GM12878 (cell line): Measurements from ENCODE around the gene FXYD4. TPM values are rescaled to one million over a fixed set of nuclear protein-coding genes. Genes with fewer than 3 reads are reported as not detected.
A peak's percentile ranks its signal among the peaks of the same experiment; 100 is the strongest.

Source experiments
- ATF3 ChIP-seq: IDR thresholded peaks from 2 replicates; pipeline ENCODE4 v1.6.1; 2011; ENCODE audit warnings: low read depth, mild to moderate bottlenecking, low read length, moderate library complexity, borderline replicate concordance; ENCODE audit errors: extremely low read depth
- CBX3 ChIP-seq: fragments of 200-600 bp; sonication (generic); IDR thresholded peaks from 2 replicates; pipeline ENCODE4 v1.6.1; 2016; ENCODE audit warnings: low read depth, borderline replicate concordance
- CEBPZ ChIP-seq: fragments of 150-350 bp; IDR thresholded peaks from 2 replicates; pipeline ENCODE4 v1.6.1; 2016; ENCODE audit warnings: low read depth, low read length
- CHD4 ChIP-seq: fragments of 200-600 bp; sonication (generic); IDR thresholded peaks from 2 replicates; pipeline ENCODE4 v1.6.1; 2016; ENCODE audit warnings: mild to moderate bottlenecking
- DPF2 ChIP-seq: fragments of 450-650 bp; IDR thresholded peaks from 2 replicates; pipeline ENCODE4 v1.6.1; 2017; ENCODE audit warnings: mild to moderate bottlenecking
- E2F8 ChIP-seq: fragments of 450-650 bp; IDR thresholded peaks from 2 replicates; pipeline ENCODE4 v1.6.1; 2018; ENCODE audit warnings: mild to moderate bottlenecking, low read depth, moderate library complexity; ENCODE audit not compliant: partially characterized antibody
- HDAC6 ChIP-seq: fragments of 200-600 bp; sonication (generic); IDR thresholded peaks from one replicate; pipeline ENCODE4 v1.8.0; 2017; ENCODE audit warnings: antibody characterized with exemption; ENCODE audit not compliant: unreplicated experiment
- HDGF ChIP-seq: fragments of 450-650 bp; IDR thresholded peaks from 2 replicates; pipeline ENCODE4 v1.6.1; 2016; ENCODE audit warnings: antibody characterized with exemption
- NFYB ChIP-seq: IDR thresholded peaks from 2 replicates; pipeline ENCODE4 v1.6.1; 2011; ENCODE audit warnings: low read depth, mild to moderate bottlenecking, low read length, improper control_type of control experiment, moderate library complexity; ENCODE audit not compliant: insufficient read depth
- NR2F1 ChIP-seq: fragments of 450-650 bp; conservative IDR thresholded peaks from 2 replicates; pipeline ENCODE4 v1.6.1; 2017; ENCODE audit warnings: mild to moderate bottlenecking
- RFX5 ChIP-seq: IDR thresholded peaks from 2 replicates; pipeline ENCODE4 v1.6.1; 2011; ENCODE audit warnings: low read depth, low read length, improper control_type of control experiment
- SMAD1 ChIP-seq: fragments of 450-650 bp; IDR thresholded peaks from 2 replicates; pipeline ENCODE4 v1.6.1; 2018; ENCODE audit warnings: mild to moderate bottlenecking, low read depth; ENCODE audit not compliant: partially characterized antibody
- ZBED1 ChIP-seq: IDR thresholded peaks from 2 replicates; pipeline ENCODE4 v1.6.1; 2016; ENCODE audit warnings: borderline replicate concordance
- ZBTB40 ChIP-seq: fragments of 450-650 bp; IDR thresholded peaks from 2 replicates; pipeline ENCODE4 v1.6.1; 2016; ENCODE audit warnings: mild to moderate bottlenecking, moderate library complexity, borderline replicate concordance
- polyA plus RNA-seq, 11 experiments: library from polyadenylated mRNA; depleted of rRNA in 4 of 11; unstranded in 6 of 11; stranded (reverse) in 5 of 11; fragments of >200 nt; fragmentation: Nextera tagmentation in 4 of 11; fragmentation: Illumina TruSeq in 1 of 11; extraction: Ambion mirVana in 4 of 11; extraction: Trizol in 1 of 11; gene quantifications; 1 replicate in 1 of 11; 2 replicates in 10 of 11; pipeline versions ENCODE4 v1.2.1 to v1.2.3, GENCODE V29; 2011 to 2016; ENCODE audit warnings: inconsistent platforms in 2 of 11, missing spikeins in 2 of 11, low read depth in 1 of 11
- total RNA-seq, 4 experiments: library from RNA; depleted of rRNA in 3 of 4; stranded (reverse); fragments of >200 nt in 3 of 4; fragmentation: Illumina TruSeq in 1 of 4; extraction: Trizol in 1 of 4; gene quantifications; 2 replicates each; pipeline versions ENCODE4 v1.2.1 to v1.2.3, GENCODE V29; 2013 to 2021

The FXYD4 gene
- total and polyA plus RNA-seq, 10 of the 15 experiments (the other 5 are each of a cell fraction or from before 2014, with no cell fraction given): not detected

- TF ChIP-seq HDAC6 (no peak), HDGF (no peak), ZBTB40 (peak; percentile 68), CHD4 (no peak), E2F8 (no peak), ATF3 (no peak), CEBPZ (no peak), DPF2 (peak; percentile 75; the same call in 1 of the 2 replicates), ZBED1 (no peak), SMAD1 (no peak), RFX5 (no peak), NFYB (peak; percentile 33; the same call in 1 of the 2 replicates), NR2F1 (peak; percentile 64), CBX3 (no peak)
Observed at GRCh38 chr10:43420369-43421200, 49.1 kb downstream of the FXYD4 start (continued).
